ENCODE measurements around the gene DHX36.

GRCh38 chr3:154242766-154243165 lies 81.5 kb downstream of the DHX36 start:
- TF ChIP-seq CTCF (IDR thresholded peaks at IDR 0.05; ENCODE audit: low read depth, low read length): no peak
- TF ChIP-seq POLR2A (IDR thresholded peaks at IDR 0.05; ENCODE audit: extremely low read depth, insufficient read length): no peak
- no peak for TF ChIP-seq MAX (IDR thresholded peaks at IDR 0.05; ENCODE audit: low read depth, low read length)
- no peak for TF ChIP-seq MYC (IDR thresholded peaks at IDR 0.05; ENCODE audit: low read depth, low read length)

All from NB4 (cell line).